ACC112 (cell line): ENCODE data around the gene CD74.

ENCODE experiments used
- H2AFZ ChIP-seq: fragments of 200-600 bp; sonication (generic); one replicate; pipeline ENCODE4 v1.6.0; 2017; ENCODE audit warnings: antibody characterized with exemption, low read length; ENCODE audit not compliant: unreplicated experiment
- H3K27ac ChIP-seq: fragments of 200-600 bp; sonication (generic); 2 replicates; pipeline ENCODE4 v1.5.1; 2014; ENCODE audit warnings: low read depth, mild to moderate bottlenecking, antibody characterized with exemption, low read length, moderate library complexity
- H3K27me3 ChIP-seq: fragments of 200-600 bp; sonication (generic); 2 replicates; pipeline ENCODE4 v1.6.1; 2014; ENCODE audit warnings: mild to moderate bottlenecking, antibody characterized with exemption, low read length, moderate library complexity, mixed read lengths; ENCODE audit not compliant: insufficient read depth
- H3K36me3 ChIP-seq: fragments of 200-600 bp; sonication (generic); 2 replicates; pipeline ENCODE4 v1.6.1; 2016; ENCODE audit warnings: mild to moderate bottlenecking, antibody characterized with exemption, low read length, moderate library complexity, mixed read lengths; ENCODE audit not compliant: insufficient read depth
- H3K4me1 ChIP-seq: fragments of 200-600 bp; sonication (generic); one replicate; pipeline ENCODE4 v1.6.1; 2016; ENCODE audit warnings: low read length, mixed read lengths; ENCODE audit not compliant: insufficient read depth, unreplicated experiment, control insufficient read depth
- H3K4me3 ChIP-seq: fragments of 200-600 bp; sonication (generic); 2 replicates; pipeline ENCODE4 v1.5.1; 2014; ENCODE audit warnings: mild to moderate bottlenecking, low read depth, low read length
- H3K79me2 ChIP-seq: fragments of 200-600 bp; sonication (generic); one replicate; pipeline ENCODE4 v1.6.0; 2016; ENCODE audit warnings: low read length; ENCODE audit not compliant: control insufficient read depth, unreplicated experiment, insufficient read depth

CD74 gene

DNA sequence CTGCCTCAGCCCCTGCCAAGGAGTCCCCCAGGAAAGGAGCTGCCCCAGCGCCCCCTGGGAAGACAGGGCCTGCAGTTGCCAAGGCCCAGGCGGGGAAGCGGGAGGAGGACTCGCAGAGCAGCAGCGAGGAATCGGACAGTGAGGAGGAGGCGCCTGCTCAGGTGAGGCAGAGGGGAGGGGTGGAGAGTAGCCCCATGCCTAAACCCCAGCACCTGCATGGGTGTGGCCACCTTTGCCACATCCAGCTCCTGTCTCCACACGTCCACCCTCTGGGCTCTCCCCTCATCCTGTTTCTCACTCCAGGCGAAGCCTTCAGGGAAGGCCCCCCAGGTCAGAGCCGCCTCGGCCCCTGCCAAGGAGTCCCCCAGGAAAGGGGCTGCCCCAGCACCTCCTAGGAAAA, 38.1 kb downstream of the CD74 start:
- Histone ChIP-seq H3K36me3 (peaks cover 21% of the 10 kb centered on the region; the same call in 1 of the 2 replicates), H3K27ac (no peak overlapping the region), H2AFZ (no peak overlapping the region), H3K4me1 (peaks cover 27% of the 10 kb centered on the region), H3K79me2 (no peaks in the 10 kb centered on the region), H3K4me3 (no peak overlapping the region), H3K27me3 (no peaks in the 10 kb centered on the region)

- Histone ChIP-seq H3K27me3 (no peaks in the 10 kb centered on the region), H3K27ac (no peak overlapping the region), H3K36me3 (peaks cover 9% of the 10 kb centered on the region; the same call in 1 of the 2 replicates), H3K4me1 (peaks cover 13% of the 10 kb centered on the region), H3K79me2 (no peaks in the 10 kb centered on the region), H2AFZ (no peak overlapping the region), H3K4me3 (no peak overlapping the region)
Observed at GRCh38 chr5:150372639-150373038, 40.1 kb downstream of the CD74 start.

DNA sequence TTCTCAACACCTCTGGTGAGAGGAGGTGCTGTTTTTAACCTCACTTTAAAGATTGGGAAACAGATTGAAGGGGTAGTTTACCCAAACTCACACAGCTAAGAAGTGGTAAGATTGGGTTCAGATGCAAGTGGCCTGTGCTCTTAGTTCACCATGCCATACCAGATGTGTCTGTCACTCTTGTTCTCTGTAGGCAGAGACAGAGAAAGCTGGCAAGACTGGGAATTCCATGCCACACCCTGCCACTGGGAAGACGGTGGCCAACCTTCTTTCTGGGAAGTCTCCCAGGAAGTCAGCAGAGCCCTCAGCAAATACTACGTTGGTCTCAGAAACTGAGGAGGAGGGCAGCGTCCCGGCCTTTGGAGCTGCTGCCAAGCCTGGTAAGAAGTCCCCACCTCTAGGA, 44.2 kb downstream of the CD74 start:
- Histone ChIP-seq H3K27ac (no peak overlapping the region), H2AFZ (no peak overlapping the region), H3K79me2 (peaks cover 2% of the 10 kb centered on the region), H3K27me3 (no peaks in the 10 kb centered on the region), H3K4me3 (no peak overlapping the region), H3K36me3 (peaks cover 13% of the 10 kb centered on the region; the same call in 1 of the 2 replicates), H3K4me1 (no peaks in the 10 kb centered on the region)

- Histone ChIP-seq H3K36me3 (peaks cover 20% of the 10 kb centered on the region; the same call in 1 of the 2 replicates), H3K4me1 (peaks cover under 1% of the 10 kb centered on the region), H3K27ac (no peak overlapping the region), H2AFZ (no peak overlapping the region), H3K4me3 (no peak overlapping the region), H3K27me3 (no peaks in the 10 kb centered on the region), H3K79me2 (peaks cover 22% of the 10 kb centered on the region)
Observed at GRCh38 chr5:150364004-150364403, 48.7 kb downstream of the CD74 start.

DNA sequence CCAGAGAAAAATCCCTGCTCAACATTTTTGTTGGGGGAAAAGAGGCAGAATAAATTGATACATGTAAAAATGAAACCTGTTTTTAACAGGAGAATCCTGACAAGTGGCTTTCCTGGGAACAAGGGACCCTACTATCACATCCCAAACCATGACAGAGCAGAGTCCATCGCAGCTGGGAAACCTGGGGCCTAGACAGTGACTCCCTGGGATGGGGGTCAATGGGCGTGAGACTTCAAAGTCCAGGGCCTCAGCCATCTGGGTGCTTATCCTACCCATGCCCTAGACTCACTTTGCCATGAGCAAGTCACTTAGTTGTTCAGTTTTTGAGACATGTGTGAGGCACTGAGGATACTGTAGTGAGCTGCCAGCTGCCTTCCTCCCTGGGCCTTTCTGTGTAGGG, 49.5 kb downstream of the CD74 start:
- no peak overlapping the region for H3K4me3 ChIP-seq
- H3K36me3 ChIP-seq, result peaks cover 20% of the 10 kb centered on the region; the same call in 1 of the 2 replicates
- H3K27me3 ChIP-seq, result no peaks in the 10 kb centered on the region
- no peak overlapping the region for H2AFZ ChIP-seq
- H3K79me2 ChIP-seq, result peaks cover 30% of the 10 kb centered on the region
- no peak overlapping the region for H3K27ac ChIP-seq
- peaks cover 7% of the 10 kb centered on the region for H3K4me1 ChIP-seq

DNA sequence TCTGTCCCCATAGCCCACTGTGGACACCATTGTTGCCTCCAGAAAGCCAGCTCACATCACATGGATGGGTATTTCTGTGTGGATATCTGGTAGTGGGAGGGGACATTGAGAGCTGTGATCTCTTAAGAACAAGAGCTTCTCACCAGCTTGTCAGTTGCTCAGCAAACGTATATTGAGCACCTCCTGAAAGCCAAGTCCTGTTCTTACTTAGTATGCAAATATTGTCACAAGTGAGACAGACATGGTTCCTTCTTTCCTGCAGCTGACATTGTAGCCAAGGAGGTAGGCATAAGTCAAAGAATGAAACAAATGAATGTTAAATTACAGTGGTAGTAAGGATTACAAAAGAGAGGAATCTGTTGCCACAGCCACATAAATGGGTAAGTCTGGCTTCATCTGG, 51.4 kb downstream of the CD74 start:
- Histone ChIP-seq H3K27me3 (no peaks in the 10 kb centered on the region), H3K4me3 (no peak overlapping the region), H3K4me1 (peaks cover 7% of the 10 kb centered on the region), H2AFZ (no peak overlapping the region), H3K79me2 (peaks cover 36% of the 10 kb centered on the region), H3K27ac (no peak overlapping the region), H3K36me3 (peaks cover 20% of the 10 kb centered on the region; the same call in 1 of the 2 replicates)

DNA sequence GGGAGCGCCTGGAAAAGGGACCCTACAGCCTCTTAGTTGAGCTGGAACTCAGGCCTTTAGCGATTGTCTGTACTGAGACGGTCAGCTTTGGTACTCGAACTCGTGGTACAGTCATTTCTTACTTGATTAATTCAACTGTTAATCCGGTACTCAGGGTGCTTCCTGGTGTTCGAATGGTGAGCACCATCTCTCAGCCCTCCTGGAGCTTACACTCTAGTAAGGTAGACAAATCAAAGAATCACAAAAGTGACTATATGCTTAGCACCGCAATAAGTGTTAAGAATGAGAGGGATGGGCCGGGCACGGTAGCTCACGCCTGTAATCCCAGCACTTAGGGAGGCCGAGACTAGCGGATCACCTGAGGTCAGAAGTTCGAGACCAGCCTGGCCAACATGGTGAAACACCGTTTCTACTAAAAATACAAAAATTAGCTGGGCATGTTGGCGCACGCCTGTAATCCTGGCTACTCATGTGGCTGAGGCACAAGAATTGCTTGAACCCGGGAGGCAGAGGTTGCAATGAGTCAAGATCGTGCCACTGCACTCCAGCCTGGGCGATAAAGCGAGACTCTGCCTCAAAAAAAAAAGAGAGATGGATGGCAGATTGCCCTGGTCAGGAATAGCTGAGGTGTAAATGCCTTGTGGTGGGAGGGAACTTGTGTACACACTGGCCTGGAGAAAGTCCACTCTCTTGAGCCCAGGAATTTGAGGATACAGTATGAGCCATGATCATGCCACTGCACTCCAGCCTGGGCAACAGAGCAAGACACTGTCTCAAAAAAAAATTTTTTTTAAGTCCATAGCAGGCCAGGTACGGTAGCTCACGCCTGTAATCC, 54.2 kb downstream of the CD74 start:
- Histone ChIP-seq H3K4me1 (peaks cover 7% of the 10 kb centered on the region), H3K79me2 (peaks cover 34% of the 10 kb centered on the region), H3K27me3 (no peaks in the 10 kb centered on the region), H2AFZ (peak overlapping the region; percentile 79), H3K4me3 (peak overlapping the region; percentile 97), H3K27ac (peak overlapping the region; percentile 36), H3K36me3 (peaks cover 11% of the 10 kb centered on the region; the same call in 1 of the 2 replicates)

DNA sequence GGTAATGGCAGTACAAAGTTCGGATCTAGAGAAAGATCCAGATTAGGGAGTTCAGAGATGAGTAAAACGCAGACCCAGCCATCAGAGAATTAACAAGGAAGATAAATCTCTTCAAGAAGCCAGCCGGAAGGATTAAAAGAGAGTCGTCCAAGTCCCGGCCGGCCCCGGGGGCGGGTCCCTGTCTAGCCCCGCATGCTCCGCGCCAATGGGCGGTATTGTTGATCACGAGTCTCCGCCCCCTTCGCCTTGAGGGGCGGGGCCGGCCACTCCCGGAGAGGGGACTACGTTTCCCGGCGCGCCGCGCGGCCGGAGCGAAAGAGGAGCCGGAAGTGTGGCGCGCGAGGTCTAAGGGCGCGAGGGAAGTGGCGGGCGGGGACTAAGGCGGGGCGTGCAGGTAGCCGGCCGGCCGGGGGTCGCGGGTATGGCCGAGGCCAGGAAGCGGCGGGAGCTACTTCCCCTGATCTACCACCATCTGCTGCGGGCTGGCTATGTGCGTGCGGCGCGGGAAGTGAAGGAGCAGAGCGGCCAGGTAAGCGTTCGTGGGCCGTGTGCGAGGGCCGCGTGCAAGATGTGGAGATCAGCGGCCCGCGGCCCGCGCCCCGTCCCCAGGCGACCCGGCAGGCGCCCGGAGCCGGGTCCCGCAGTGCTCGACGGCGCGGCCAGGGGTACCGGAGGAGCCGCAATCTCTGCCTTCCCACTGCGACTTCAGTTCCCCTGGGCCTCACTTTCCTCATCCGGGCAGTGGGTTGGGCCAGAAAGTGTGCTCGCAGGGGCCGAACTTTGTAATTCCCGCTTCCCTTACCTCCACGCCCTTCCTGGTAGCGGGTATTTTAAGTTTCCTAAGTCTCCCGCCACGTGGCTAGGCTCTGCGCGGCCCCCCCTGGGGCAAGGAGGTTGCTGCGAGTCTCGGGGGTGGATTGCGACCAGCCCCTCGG, 55.1 kb downstream of the CD74 start, which contains the start of gene TCOF1:
Gene TCOF1, plus strand, starts transcription at position 372 of the 935 bp plus-strand sequence. Its CDS starts 50 bp downstream, at position 422.
- peaks cover 9% of the 10 kb centered on the region; the same call in 1 of the 2 replicates for H3K36me3 ChIP-seq
- H3K27ac ChIP-seq, result peak within 1 kb of the TSS; percentile 36
- H3K4me1 ChIP-seq, result peaks cover 7% of the 10 kb centered on the region
- peak within 1 kb of the TSS; percentile 93 for H2AFZ ChIP-seq
- peaks cover 34% of the 10 kb centered on the region for H3K79me2 ChIP-seq
- H3K27me3 ChIP-seq, result no peaks in the 10 kb centered on the region
- H3K4me3 ChIP-seq, result peak within 1 kb of the TSS; percentile 97

DNA sequence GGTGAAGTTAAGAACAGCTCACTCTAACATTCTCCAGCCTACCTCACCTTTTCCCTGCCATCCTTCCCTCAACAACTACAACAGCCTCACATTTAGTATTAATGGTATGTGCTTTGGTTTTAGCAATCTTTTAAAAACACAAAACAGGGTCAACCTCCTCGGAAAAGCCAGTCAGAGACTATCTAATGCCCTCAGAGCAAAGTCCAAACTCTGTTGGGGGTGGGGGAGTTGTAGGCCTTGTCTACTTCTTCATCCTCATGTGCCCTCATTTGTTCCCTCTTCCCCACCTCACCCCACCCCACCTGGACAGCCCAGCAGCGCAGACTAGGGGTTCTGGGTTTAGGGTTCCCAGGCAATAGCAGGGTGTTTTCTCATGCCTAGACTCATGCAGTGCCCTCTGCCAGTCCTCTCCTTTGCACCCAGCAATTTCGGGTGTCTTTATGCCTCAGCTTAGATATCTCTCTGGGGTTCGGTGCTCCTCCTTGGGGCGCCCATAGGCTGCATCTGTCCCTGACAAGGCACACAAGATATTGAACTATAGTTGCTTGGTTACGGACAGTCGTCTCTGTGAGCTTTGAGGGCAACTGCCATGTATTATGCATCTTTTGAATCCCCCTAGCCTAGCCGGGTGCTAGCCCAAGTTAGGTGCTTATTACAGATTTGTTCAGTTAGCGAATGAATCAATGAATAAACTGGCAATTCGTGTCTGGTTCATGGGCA, 56.0 kb downstream of the CD74 start:
- peak overlapping the region; percentile 93 for H2AFZ ChIP-seq

DNA sequence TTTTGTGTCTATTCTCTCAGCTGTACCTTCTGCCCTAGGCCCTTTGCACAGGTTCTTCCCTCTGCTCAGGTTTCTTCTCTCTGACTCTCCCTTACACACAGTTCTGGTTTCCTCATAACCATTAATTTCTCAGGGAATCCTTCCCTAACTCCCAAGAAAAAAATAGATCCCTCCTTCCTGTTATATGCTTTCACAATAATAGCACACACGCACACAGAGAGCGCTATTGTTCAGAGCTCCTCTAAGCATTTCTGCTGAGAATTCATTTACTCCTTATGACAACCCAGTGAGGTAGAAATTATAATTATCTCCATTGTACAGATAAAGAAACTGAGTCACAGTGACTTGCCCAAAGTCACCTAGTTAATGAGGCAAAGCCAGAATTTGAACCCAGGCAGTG, 56.9 kb downstream of the CD74 start:
- Histone ChIP-seq H3K27ac (no peak overlapping the region), H3K4me1 (peaks cover 8% of the 10 kb centered on the region), H3K4me3 (no peak overlapping the region), H3K27me3 (no peaks in the 10 kb centered on the region), H3K79me2 (peaks cover 29% of the 10 kb centered on the region), H2AFZ (no peak overlapping the region), H3K36me3 (no peaks in the 10 kb centered on the region)

More for the DNA sequence above, 56.0 kb downstream of the CD74 start:
- H3K4me1 ChIP-seq, result peaks cover 7% of the 10 kb centered on the region
- peaks cover 9% of the 10 kb centered on the region; the same call in 1 of the 2 replicates for H3K36me3 ChIP-seq
- H3K27ac ChIP-seq, result no peak overlapping the region
- H3K79me2 ChIP-seq, result peaks cover 34% of the 10 kb centered on the region
- peak overlapping the region; percentile 97 for H3K4me3 ChIP-seq
- no peaks in the 10 kb centered on the region for H3K27me3 ChIP-seq
